ENCODE data around the gene OR51G1.

OR51G1 gene

DNA sequence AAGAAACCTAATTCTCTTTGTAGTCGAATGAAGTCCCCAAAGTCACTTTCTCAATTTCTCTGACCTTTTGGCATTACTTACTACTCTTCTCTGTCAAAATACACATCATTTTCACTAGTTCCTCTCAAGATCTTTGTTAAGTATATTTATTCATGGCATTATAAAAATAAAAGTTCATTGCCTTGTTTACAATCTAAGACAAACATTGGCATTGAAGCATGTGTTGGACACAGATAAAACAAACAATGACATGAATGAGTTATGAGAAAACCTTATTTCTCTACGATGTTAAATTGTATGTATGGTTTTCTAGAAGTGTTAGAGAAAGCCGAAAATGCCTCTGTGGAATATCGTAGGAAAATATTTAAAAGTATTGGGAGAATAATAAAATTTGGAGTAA, 8.6 kb upstream of the OR51G1 start:
- Histone ChIP-seq H3K4me3 (ENCODE audit: insufficient read depth, low read length, poor library complexity, severe bottlenecking) (no peak overlapping the region), H3K4me2 (ENCODE audit: low read depth, low read length, poor library complexity, severe bottlenecking) (no peak overlapping the region), H3F3A (ENCODE audit: insufficient read depth) (no peaks in the 10 kb centered on the region), H3K9me2 (replicated peaks; ENCODE audit: insufficient read depth, low read length) (no peaks in the 10 kb centered on the region), H3K27ac (ENCODE audit: low read depth, low read length) (no peak overlapping the region), H3K9me3 (ENCODE audit: insufficient read depth, low read length) (no peaks in the 10 kb centered on the region), H3K9ac (ENCODE audit: low read length) (no peak overlapping the region), H3K36me3 (ENCODE audit: low read length) (no peaks in the 10 kb centered on the region), H4K20me1 (ENCODE audit: low read depth, low read length) (no peaks in the 10 kb centered on the region), H3K27me3 (ENCODE audit: low read length) (no peaks in the 10 kb centered on the region; the same call in 1 of the 2 replicates), H2AFZ (ENCODE audit: low read depth, low read length, severe bottlenecking) (no peak overlapping the region), H3K79me2 (ENCODE audit: insufficient read depth, low read length) (no peaks in the 10 kb centered on the region)
- TF ChIP-seq EZH2phosphoT487 (conservative IDR thresholded peaks at IDR 0.05; ENCODE audit: low read length): no peak
- TF ChIP-seq, protein P1, sequence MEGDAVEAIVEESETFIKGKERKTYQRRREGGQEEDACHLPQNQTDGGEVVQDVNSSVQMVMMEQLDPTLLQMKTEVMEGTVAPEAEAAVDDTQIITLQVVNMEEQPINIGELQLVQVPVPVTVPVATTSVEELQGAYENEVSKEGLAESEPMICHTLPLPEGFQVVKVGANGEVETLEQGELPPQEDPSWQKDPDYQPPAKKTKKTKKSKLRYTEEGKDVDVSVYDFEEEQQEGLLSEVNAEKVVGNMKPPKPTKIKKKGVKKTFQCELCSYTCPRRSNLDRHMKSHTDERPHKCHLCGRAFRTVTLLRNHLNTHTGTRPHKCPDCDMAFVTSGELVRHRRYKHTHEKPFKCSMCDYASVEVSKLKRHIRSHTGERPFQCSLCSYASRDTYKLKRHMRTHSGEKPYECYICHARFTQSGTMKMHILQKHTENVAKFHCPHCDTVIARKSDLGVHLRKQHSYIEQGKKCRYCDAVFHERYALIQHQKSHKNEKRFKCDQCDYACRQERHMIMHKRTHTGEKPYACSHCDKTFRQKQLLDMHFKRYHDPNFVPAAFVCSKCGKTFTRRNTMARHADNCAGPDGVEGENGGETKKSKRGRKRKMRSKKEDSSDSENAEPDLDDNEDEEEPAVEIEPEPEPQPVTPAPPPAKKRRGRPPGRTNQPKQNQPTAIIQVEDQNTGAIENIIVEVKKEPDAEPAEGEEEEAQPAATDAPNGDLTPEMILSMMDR (IDR thresholded peaks at IDR 0.05; ENCODE audit: insufficient read depth, low read length, poor library complexity, severe bottlenecking): no peak

DNA sequence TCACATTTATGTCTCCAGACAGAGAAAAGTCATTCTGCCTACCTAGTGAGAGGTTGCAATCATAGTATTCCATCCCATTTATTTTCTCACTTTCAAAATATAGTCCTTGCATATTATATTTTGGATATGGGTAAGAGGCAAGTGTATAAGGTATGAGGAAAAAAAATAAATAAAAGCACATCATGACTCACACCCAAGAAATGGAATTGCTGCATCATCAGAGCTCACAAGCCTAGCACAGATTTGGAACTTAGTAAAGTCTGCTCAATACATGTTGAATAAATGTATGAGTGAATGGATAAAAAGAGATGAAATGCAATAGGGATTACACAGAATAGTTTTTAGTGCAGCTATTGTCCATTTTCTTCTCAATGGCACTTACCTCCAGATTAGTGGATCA, 2.5 kb upstream of the OR51G1 start:
- no peak overlapping the region for H3K4me3 ChIP-seq (ENCODE audit: insufficient read depth, low read length, poor library complexity, severe bottlenecking)
- no peaks in the 10 kb centered on the region for H4K20me1 ChIP-seq (ENCODE audit: low read depth, low read length)
- H3K27me3 ChIP-seq (ENCODE audit: low read length): no peaks in the 10 kb centered on the region; the same call in 1 of the 2 replicates
- no peak overlapping the region for H3K27ac ChIP-seq (ENCODE audit: low read depth, low read length)
- H3K9me2 ChIP-seq (replicated peaks; ENCODE audit: insufficient read depth, low read length): no peaks in the 10 kb centered on the region
- no peaks in the 10 kb centered on the region for H3K9me3 ChIP-seq (ENCODE audit: insufficient read depth, low read length)
- no peaks in the 10 kb centered on the region for H3F3A ChIP-seq (ENCODE audit: insufficient read depth)
- H3K79me2 ChIP-seq (ENCODE audit: insufficient read depth, low read length): no peaks in the 10 kb centered on the region
- H2AFZ ChIP-seq (ENCODE audit: low read depth, low read length, severe bottlenecking): no peak overlapping the region
- H3K36me3 ChIP-seq (ENCODE audit: low read length): no peaks in the 10 kb centered on the region
- no peak for TF ChIP-seq EZH2phosphoT487 (conservative IDR thresholded peaks at IDR 0.05; ENCODE audit: low read length)
- TF ChIP-seq, protein P1 (IDR thresholded peaks at IDR 0.05; ENCODE audit: insufficient read depth, low read length, poor library complexity, severe bottlenecking): no peak
- H3K4me2 ChIP-seq (ENCODE audit: low read depth, low read length, poor library complexity, severe bottlenecking): no peak overlapping the region
- no peak overlapping the region for H3K9ac ChIP-seq (ENCODE audit: low read length)

DNA sequence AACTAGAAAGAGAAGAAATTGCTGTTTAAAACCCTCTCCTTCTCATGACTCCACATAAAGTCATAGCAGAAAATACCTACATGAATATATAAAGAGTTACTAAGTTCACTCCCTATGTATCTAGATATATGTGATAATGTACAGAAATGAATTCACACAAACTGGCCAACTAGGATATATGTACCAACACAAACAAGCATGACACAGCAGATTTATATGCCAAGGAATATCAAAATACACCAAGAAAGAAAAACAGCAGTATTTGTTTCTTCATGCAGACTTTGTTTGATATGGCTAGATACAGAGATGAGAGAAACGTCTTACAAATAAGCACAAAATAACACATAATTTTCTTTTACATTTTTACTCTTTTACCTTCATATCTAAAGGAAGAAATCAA, 1.8 kb downstream of the OR51G1 start:
- Histone ChIP-seq H3K4me2 (ENCODE audit: low read depth, low read length, poor library complexity, severe bottlenecking) (no peak overlapping the region), H3K36me3 (ENCODE audit: low read length) (no peaks in the 10 kb centered on the region), H3K27me3 (ENCODE audit: low read length) (no peaks in the 10 kb centered on the region), H3K9ac (ENCODE audit: low read length) (no peak overlapping the region), H4K20me1 (ENCODE audit: low read depth, low read length) (no peaks in the 10 kb centered on the region), H3K79me2 (ENCODE audit: insufficient read depth, low read length) (no peaks in the 10 kb centered on the region), H3F3A (ENCODE audit: insufficient read depth) (no peaks in the 10 kb centered on the region), H3K4me3 (ENCODE audit: insufficient read depth, low read length, poor library complexity, severe bottlenecking) (no peak overlapping the region), H3K27ac (ENCODE audit: low read depth, low read length) (no peak overlapping the region), H2AFZ (ENCODE audit: low read depth, low read length, severe bottlenecking) (no peak overlapping the region), H3K9me2 (replicated peaks; ENCODE audit: insufficient read depth, low read length) (no peaks in the 10 kb centered on the region), H3K9me3 (ENCODE audit: insufficient read depth, low read length) (no peaks in the 10 kb centered on the region)
- TF ChIP-seq, protein P1 (IDR thresholded peaks at IDR 0.05; ENCODE audit: insufficient read depth, low read length, poor library complexity, severe bottlenecking): no peak
- no peak for TF ChIP-seq EZH2phosphoT487 (conservative IDR thresholded peaks at IDR 0.05; ENCODE audit: low read length)

All from SU-DHL-6 (cell line).